GM12878 (cell line): Measurements from ENCODE around the gene COL2A1. TPM values are rescaled to one million over a fixed set of nuclear protein-coding genes. Genes with fewer than 3 reads are reported as not detected.

Source experiments
- ATAC-seq: fragments of 200-7000 bp; cut with Tn5 transposase; 3 replicates; pipeline ENCODE4 v1.9.1; 2020; ENCODE audit warnings: mild to moderate bottlenecking, moderate library complexity
- BruUV-seq: library from RNA; stranded (reverse); fragments of 400-500 nt; replicated peaks from 2 replicates; lab custom pipeline; 2021; lab: Mats Ljungman, UMichigan
- CTCF ChIA-PET: fragments of 300-600 bp; sonication (Branson Sonifier 250); formaldehyde crosslinking; extraction: SDS; loops from one replicate; lab custom pipeline; 2021; ENCODE audit warnings: inconsistent platforms; lab: Yijun Ruan, JAX
- POLR2A ChIA-PET: fragments of 350-600 bp; formaldehyde crosslinking; extraction: SDS; loops from one replicate; lab custom pipeline; 2021; ENCODE audit warnings: inconsistent platforms; lab: Charles Lee
- RAD21 ChIA-PET: fragments of 300-600 bp; sonication (Branson Sonifier 250); formaldehyde crosslinking; loops from one replicate; lab custom pipeline; 2023; ENCODE audit warnings: antibody characterized with exemption; ENCODE audit not compliant: unreplicated experiment; lab: Charles Lee
- SMC1A ChIA-PET: fragments of 300-600 bp; sonication (Branson Sonifier 250); formaldehyde crosslinking; loops from one replicate; lab custom pipeline; 2023; ENCODE audit not compliant: unreplicated experiment, uncharacterized antibody; lab: Charles Lee
- DNase-seq: peaks from one replicate; pipeline ENCODE4 v3.0.0-alpha.2; 2011; ENCODE audit warnings: low read depth, low spot score
- FAIRE-seq: peaks from 3 replicates; lab custom pipeline; 2011; peaks lifted over from hg19 to GRCh38; lab: Jason Lieb, UNC
- H2AFZ ChIP-seq: 2 replicates; pipeline ENCODE4 v1.6.0; 2011; ENCODE audit warnings: low read depth, low read length, control low read depth; ENCODE audit not compliant: control insufficient read depth
- H3K27ac ChIP-seq: 2 replicates; pipeline ENCODE4 v1.5.1; 2011; ENCODE audit warnings: control low read depth; ENCODE audit not compliant: control insufficient read depth, insufficient read depth
- H3K27me3 ChIP-seq, 2 experiments: replicated peaks in 1 of 2; 2 replicates each; pipeline versions ENCODE4 v1.6.0 to v1.6.1; 2011; ENCODE audit warnings: low read length in 1 of 2; ENCODE audit not compliant: control insufficient read depth in 2 of 2, insufficient read depth in 2 of 2
- H3K36me3 ChIP-seq, 2 experiments: 2 replicates each; pipeline ENCODE4 v1.5.1; 2011; ENCODE audit warnings: low read length in 1 of 2; ENCODE audit not compliant: control insufficient read depth in 2 of 2, insufficient read depth in 2 of 2
- H3K4me1 ChIP-seq: 2 replicates; pipeline ENCODE4 v1.6.1; 2011; ENCODE audit warnings: mild to moderate bottlenecking, low read length, moderate library complexity, mixed read lengths; ENCODE audit not compliant: control insufficient read depth, insufficient read depth
- H3K4me2 ChIP-seq: 2 replicates; pipeline ENCODE4 v1.6.0; 2011; ENCODE audit warnings: control low read depth; ENCODE audit not compliant: control insufficient read depth, insufficient read depth
- H3K4me3 ChIP-seq: fragments of 200-600 bp; sonication (generic); 2 replicates; pipeline ENCODE4 v1.5.1; 2016
- H3K79me2 ChIP-seq: 2 replicates; pipeline ENCODE4 v1.6.0; 2011; ENCODE audit warnings: low read length; ENCODE audit not compliant: control insufficient read depth, insufficient read depth
- H3K9ac ChIP-seq: 2 replicates; pipeline ENCODE4 v1.8.0; 2011; ENCODE audit warnings: low read length, control low read depth, mixed read lengths; ENCODE audit not compliant: control insufficient read depth, insufficient read depth
- H3K9me3 ChIP-seq: replicated peaks from 3 replicates; pipeline ENCODE4 v1.5.1; 2011; ENCODE audit warnings: mild to moderate bottlenecking, low read length; ENCODE audit not compliant: control insufficient read depth, insufficient read depth
- H4K20me1 ChIP-seq: 2 replicates; pipeline ENCODE4 v1.6.0; 2011; ENCODE audit not compliant: control insufficient read depth, insufficient read depth
- BRCA1 ChIP-seq: IDR thresholded peaks from 2 replicates; pipeline ENCODE4 v1.6.1; 2011; ENCODE audit warnings: low read depth, low read length, improper control_type of control experiment
- CBX3 ChIP-seq: fragments of 200-600 bp; sonication (generic); IDR thresholded peaks from 2 replicates; pipeline ENCODE4 v1.6.1; 2016; ENCODE audit warnings: low read depth, borderline replicate concordance
- CHD4 ChIP-seq: fragments of 200-600 bp; sonication (generic); IDR thresholded peaks from 2 replicates; pipeline ENCODE4 v1.6.1; 2016; ENCODE audit warnings: mild to moderate bottlenecking
- E2F8 ChIP-seq: fragments of 450-650 bp; IDR thresholded peaks from 2 replicates; pipeline ENCODE4 v1.6.1; 2018; ENCODE audit warnings: mild to moderate bottlenecking, low read depth, moderate library complexity; ENCODE audit not compliant: partially characterized antibody
- GATAD2B ChIP-seq: fragments of 450-650 bp; conservative IDR thresholded peaks from 2 replicates; pipeline ENCODE4 v1.6.1; 2017; ENCODE audit warnings: low read depth, mild to moderate bottlenecking, moderate library complexity
- HDAC2 ChIP-seq: fragments of 200-600 bp; sonication (generic); IDR thresholded peaks from 2 replicates; pipeline ENCODE4 v1.6.1; 2017
- MEF2B ChIP-seq: fragments of 450-650 bp; IDR thresholded peaks from 2 replicates; pipeline ENCODE4 v1.6.1; 2018; ENCODE audit warnings: mild to moderate bottlenecking, moderate library complexity; ENCODE audit not compliant: partially characterized antibody, poor library complexity, severe bottlenecking
- POLR2A ChIP-seq: IDR thresholded peaks from 2 replicates; pipeline ENCODE4 v1.6.1; 2011; ENCODE audit warnings: low read depth, mild to moderate bottlenecking, low read length
- RB1 ChIP-seq: fragments of 450-650 bp; formaldehyde crosslinking; IDR thresholded peaks from 2 replicates; pipeline ENCODE4 v1.6.1; 2017; ENCODE audit warnings: mild to moderate bottlenecking, borderline replicate concordance
- ZBTB11 ChIP-seq: fragments of 450-650 bp; formaldehyde crosslinking; IDR thresholded peaks from 2 replicates; pipeline ENCODE4 v1.5.0; 2022; ENCODE audit warnings: mild to moderate bottlenecking, missing genetic modification characterization
- ZBTB40 ChIP-seq: fragments of 450-650 bp; IDR thresholded peaks from 2 replicates; pipeline ENCODE4 v1.6.1; 2016; ENCODE audit warnings: mild to moderate bottlenecking, moderate library complexity, borderline replicate concordance
- ZNF217 ChIP-seq: fragments of 450-650 bp; IDR thresholded peaks from 2 replicates; pipeline ENCODE4 v1.6.1; 2017; ENCODE audit warnings: antibody characterized with exemption, mild to moderate bottlenecking
- WGBS: methylation state at CpG from one replicate; pipeline ENCODE4 v1.1.6; 2016; ENCODE audit warnings: low lambda C conversion rate; ENCODE audit not compliant: insufficient replicate concordance, insufficient coverage; ENCODE audit errors: missing lambda C conversion rate; 5-methylcytosine and 5-hydroxymethylcytosine counted together
- in situ Hi-C: fragments of 300-500 bp; cut with MboI; formaldehyde crosslinking; loops from 9 replicates; pipeline ENCODE4 v1.14.3; 2018; ENCODE audit warnings: mixed read lengths
- intact Hi-C: fragments of 100-400 bp; cut with micrococcal nuclease; formaldehyde crosslinking; loops from one replicate; pipeline ENCODE4 v1.14.2; 2022; ENCODE audit not compliant: unreplicated experiment
- polyA plus RNA-seq, 11 experiments: library from polyadenylated mRNA; depleted of rRNA in 4 of 11; unstranded in 6 of 11; stranded (reverse) in 5 of 11; fragments of >200 nt; fragmentation: Nextera tagmentation in 4 of 11; fragmentation: Illumina TruSeq in 1 of 11; extraction: Ambion mirVana in 4 of 11; extraction: Trizol in 1 of 11; gene quantifications; 1 replicate in 1 of 11; 2 replicates in 10 of 11; pipeline versions ENCODE4 v1.2.1 to v1.2.3, GENCODE V29; 2011 to 2016; ENCODE audit warnings: inconsistent platforms in 2 of 11, missing spikeins in 2 of 11, low read depth in 1 of 11
- total RNA-seq, 4 experiments: library from RNA; depleted of rRNA in 3 of 4; stranded (reverse); fragments of >200 nt in 3 of 4; fragmentation: Illumina TruSeq in 1 of 4; extraction: Trizol in 1 of 4; gene quantifications; 2 replicates each; pipeline versions ENCODE4 v1.2.1 to v1.2.3, GENCODE V29; 2013 to 2021

The COL2A1 gene
- total and polyA plus RNA-seq, 10 of the 15 experiments (the other 5 are each of a cell fraction or from before 2014, with no cell fraction given) = 0.06 to 0.67 (median 0.19) TPM; not detected in 1

GRCh38 chr12:48015954-48016353 lies 11.7 kb upstream of the COL2A1 start (continued):
- TF ChIP-seq ZBTB40 (no peak), CBX3 (no peak)

GRCh38 chr12:48015129-48015528 lies 10.9 kb upstream of the COL2A1 start:
- Histone ChIP-seq H3K4me1 (no peaks in the 10 kb centered on the region), H3K79me2 (no peaks in the 10 kb centered on the region), H3K36me3 (no peaks in the 10 kb centered on the region), H3K4me2 (no peak overlapping the region), H2AFZ (no peak overlapping the region), H3K4me3 (no peak overlapping the region), H3K9me3 (no peaks in the 10 kb centered on the region), H3K27me3 (peaks cover 2 to 3% of the 10 kb centered on the region in 2 experiments; a peak in 2 of 4 replicates), H4K20me1 (no peaks in the 10 kb centered on the region), H3K9ac (no peak overlapping the region), H3K27ac (no peak overlapping the region)
- FAIRE-seq (no peak), DNase-seq (no peak), ATAC-seq (no peak)
- intact Hi-C loops = no loop called here
- BruUV-seq = no TSS peak
- CTCF ChIA-PET = no interaction called here
- SMC1A ChIA-PET = interaction anchor here (0.6 to 1.0 kb wide), 2 partner anchors 32 to 65 kb away, joined by 3 read pairs; no protein-coding TSS in a partner anchor
- 0% methylated on average over 1 of the region's 1 CpG for WGBS
- RAD21 ChIA-PET = no interaction called here
- POLR2A ChIA-PET = interaction anchor here (0.7 kb wide), 1 partner anchor 194 kb away, joined by 5 read pairs; no protein-coding TSS in a partner anchor
- in situ Hi-C loops = no loop called here
- TF ChIP-seq CHD4 (no peak), ZNF217 (no peak), GATAD2B (no peak), HDAC2 (no peak), RB1 (no peak), BRCA1 (no peak), ZBTB11 (CRISPR knock-in tag) (no peak), E2F8 (no peak), MEF2B (no peak), POLR2A (no peak)
